NCI-H2107 (cell line): ENCODE measurements around the gene SNCG.
"Not testable (repeated sequence)": the region's sequence is repeated elsewhere in the genome, so short reads cannot be mapped to it uniquely, and the experiment has no call there.

Source experiments
- DNase-seq: peaks from one replicate; lab custom pipeline; 2025; lab: John Stamatoyannopoulos, UW

Gene SNCG

DNA sequence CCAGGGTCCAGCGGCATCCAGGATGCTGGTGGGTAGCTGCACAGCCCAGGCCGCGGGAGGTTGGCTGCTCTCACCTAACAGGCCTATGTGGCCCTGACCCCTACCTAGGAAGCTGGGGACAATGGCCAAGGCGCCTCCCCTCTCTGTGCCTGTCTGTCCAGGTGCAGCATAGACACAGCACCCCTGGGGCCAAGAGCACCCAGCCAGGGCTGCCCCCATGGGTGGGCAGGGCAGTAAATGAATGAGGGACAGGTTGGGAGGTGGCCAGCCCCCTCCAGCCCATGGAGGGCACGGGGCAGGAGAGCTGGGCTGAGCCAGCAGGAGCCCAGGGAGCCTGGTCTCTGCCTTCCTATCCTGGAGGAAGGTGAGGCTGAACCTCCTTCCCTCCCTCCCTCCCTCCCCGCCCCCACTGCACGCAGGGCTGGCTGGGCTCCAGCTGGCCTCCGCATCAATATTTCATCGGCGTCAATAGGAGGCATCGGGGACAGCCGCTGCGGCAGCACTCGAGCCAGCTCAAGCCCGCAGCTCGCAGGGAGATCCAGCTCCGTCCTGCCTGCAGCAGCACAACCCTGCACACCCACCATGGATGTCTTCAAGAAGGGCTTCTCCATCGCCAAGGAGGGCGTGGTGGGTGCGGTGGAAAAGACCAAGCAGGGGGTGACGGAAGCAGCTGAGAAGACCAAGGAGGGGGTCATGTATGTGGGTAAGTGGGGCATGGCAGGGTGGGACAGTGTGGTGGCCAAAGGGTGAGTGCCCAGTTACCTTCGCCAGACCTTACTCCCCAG is at the start of gene SNCG:
Gene SNCG (plus strand): TSS at position 484 of the 785 bp plus-strand sequence. CDS start 99 bp downstream, at position 583.
- DNase-seq, result no peak

DNA sequence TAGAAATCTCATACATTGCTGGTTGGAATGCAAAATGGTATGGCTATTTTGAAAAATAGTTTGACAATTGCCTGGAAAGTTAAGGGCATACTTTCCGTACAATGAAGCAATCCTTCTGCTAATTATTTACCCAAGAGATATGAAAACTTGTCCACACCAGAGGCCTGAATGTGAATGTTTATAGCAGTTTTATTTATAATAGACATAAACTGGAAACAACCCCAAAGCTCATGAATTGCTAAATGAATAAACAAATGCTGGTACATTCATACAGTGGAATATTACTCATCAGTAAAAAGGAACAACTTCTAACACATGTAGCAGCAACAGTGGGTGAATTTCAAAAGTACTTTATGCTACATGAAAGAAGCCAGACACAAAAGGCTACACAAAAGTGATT is 43.7 kb upstream of the SNCG start:
- DNase-seq, result no peak

DNA sequence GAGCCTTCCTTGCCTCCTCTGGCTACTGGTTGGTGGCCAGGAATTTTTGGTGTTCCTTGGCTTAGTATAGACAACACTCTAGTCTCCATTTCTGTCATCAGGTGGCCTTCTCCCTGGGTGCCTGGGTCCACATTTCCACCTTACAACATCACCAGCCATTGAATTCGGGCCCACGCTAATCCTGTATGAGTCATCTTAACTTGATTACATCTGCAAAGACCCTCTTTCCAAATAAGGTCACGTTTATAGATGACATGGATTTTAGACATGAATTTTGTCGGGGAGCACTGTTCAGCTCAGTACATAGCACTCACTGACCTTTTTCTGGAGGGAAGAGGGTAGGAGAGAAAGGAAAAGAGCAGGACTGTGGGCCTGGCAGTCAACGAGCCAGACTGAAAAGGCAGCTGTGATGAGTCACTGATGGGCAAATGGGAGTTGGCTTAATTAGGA is 40.4 kb upstream of the SNCG start:
- DNase-seq, result no peak

DNA sequence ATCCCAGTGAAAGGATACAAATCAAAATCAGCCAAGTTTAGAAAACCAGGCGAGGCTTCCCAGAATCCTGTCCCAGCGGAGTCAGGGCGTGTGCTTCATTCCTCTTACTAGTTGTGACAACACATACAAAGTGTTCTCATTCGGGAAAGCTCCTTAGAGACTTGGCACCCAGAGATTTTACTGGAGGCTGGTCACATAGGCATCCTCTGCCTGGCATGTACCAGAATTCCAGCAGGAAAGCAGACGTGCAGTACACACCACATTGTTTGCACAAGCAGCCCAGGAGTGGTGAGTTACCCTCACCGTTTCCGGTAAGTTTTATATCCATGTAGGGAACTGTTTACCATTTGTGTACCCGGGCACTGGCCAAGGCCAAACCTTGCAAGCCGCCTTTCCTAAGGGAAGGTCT is 35.8 kb upstream of the SNCG start:
- no peak for DNase-seq

DNA sequence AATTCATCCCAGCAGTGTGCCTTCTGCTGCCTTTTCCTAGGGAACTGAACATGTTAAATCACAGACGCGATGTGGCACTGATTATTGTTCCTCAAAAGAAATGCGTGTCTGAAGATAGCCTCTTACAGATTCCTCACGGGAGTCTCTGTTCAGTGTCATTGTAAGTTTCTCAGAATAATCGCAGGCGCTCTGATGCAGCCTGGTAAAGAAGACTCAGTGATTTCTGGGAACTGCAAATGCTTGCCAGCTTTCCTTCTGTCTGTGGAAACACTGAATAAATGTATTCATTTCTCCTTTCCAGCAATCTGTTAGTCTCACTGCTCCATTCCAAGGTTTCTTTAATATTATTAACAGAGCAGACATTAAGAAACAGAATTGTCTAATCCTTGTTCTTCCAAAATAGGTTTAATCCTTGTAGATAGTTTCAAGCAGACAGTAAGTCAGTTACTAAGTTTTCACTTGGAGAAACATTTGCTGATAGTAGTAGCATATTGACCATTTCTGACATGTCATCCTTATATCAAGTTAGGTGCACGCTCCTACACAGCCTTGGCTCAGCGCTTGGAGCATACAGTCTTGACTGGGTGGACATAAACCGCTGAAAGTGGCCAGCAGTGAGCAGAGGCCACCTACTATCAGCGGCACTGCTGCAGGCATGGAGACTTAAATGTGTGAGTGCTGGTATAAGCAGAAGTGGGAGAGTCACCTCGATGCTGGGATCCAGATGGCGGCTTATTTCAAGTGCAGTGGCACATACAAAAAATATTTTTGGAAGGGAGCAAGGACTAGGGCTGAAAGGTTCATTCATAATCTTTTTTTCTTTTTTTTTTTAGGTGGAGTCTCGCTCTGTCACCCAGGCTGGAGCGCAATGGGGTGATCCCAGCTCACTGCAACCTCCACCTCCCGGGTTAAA is 28.7 kb upstream of the SNCG start:
- no peak for DNase-seq

DNA sequence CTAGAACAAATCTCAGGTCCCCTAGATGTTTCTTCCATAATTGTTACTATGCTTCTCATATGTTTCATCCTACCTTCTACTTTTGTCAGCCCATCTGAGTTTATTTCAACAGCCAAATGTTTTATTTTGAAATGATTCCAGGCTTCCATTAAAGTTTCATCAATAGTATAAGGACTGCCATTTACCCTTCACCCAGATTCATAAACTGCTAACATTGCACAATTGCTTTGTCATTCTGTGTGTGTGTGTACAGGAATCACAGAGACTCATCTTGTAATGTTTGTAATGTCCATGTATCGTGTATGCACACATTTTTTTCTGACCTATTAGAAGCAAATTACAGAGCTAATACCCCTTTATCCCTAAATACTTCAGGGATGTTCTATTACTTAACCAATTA is 26.5 kb upstream of the SNCG start:
- DNase-seq, result no peak

DNA sequence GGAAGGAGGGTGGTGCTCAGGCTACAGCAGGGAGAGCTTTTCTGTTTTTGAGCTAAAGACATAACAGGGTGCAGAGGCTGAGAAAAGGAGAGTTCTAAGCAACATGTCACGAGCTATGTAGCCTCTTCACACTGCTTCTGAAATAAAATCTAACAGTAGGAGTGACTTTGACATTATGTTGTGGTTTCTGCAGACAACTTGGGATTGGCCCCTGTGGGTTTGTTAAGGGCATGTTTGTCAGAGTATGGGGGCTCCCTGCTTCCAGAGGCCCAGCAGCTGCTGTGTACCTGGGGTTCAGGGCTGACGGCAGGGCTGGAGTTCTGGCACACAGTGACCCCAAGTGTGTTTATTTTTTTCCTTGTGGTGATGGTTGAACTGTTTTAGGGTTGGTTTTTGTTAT is 25.7 kb upstream of the SNCG start:
- DNase-seq, result no peak

DNA sequence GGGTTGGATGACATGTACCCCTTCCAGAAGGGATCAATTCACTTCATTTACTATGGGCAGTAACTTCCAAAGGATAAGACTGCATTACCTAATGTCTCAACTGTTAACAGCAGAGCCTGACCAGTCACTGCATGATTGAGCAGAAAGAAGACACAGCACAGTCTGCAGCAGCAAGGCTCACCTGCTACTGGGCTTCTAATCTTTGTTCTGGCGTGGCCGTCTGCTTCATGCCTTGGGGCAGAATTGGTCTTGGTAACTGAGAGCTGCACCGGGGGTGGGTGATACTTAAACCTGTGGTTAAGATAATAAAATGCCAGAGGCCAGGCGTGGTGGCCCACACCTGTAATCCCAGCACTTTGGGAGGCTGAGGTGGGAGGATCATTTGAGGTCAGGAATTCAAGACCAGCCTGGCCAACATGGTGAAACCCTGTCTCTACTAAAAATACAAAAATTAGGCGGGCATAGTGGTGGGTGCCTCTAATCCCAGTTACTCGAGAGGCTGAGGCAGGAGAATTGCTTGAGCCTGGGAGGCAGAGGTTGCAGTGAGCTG is 24.2 kb upstream of the SNCG start:
- not testable (repeated sequence) for DNase-seq

DNA sequence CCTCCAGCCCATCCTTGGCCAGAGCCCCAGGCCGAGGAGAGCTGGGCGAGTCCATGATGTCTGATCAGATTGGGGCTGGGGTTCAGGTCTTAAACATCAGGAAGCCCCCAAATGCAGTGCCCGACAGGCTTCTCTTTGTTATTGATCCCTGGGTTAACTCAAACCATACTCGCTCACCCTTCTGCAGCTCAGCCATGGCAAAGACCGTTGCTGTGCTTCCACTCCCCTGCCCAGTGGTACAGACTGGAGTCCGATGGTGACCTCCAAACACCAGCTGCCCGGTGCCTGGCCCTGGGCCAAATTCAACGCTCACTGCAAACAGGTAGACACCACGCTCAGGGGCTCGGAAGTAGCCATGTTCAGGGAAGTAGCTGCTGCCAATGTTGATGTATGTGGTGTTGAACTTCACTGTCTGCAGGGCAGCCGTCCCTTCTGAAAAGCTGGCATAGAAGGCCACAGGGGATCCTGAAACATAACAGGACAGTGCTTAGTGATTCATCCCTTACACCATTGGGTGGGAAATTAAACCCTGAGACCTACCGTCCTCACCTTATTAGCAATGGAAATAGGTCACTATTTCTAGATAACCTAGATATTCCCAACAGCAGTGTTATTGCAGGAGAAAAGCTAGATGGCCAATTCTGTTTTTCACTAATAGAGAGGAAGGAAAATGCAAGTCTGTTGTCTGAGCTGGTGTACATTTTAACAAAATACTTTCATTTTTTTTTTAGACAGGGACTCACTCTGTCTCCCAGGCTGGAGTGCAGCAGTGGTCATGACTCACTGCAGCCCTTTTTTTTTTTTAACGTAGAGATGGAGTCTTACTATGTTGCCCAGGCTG is 21.5 kb upstream of the SNCG start:
- DNase-seq, result no peak

DNA sequence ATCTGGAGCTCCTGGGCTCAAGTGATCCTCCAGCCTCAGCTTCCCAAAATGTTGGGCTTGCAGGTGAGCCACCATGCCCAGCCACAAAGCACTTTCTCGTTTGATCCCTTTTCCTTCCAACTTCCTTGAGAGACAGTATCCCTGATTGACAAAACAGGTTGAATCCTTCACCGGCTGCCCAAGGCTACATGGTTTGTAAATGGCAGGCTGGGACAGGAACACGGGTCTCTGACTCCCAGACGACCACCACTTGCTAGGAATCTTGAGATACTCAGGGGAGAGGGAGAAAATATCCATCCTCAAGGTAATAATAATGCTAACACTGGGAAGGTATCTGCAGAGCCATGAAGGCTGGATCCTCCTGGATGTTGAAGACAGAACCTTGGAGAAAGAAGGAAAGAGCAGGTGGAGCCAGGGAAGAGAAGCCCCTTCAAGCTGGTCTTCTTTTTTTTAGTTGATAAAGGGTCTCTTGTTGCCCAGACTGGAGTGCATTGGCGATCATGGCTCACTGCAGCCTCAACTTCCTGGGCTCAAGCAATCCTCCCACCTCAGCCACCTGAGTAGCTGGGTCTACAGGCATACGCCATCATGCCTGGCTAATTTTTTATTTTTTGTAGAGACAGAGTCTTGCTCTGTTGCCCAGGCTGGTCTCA is 20.8 kb upstream of the SNCG start:
- DNase-seq, result no peak

DNA sequence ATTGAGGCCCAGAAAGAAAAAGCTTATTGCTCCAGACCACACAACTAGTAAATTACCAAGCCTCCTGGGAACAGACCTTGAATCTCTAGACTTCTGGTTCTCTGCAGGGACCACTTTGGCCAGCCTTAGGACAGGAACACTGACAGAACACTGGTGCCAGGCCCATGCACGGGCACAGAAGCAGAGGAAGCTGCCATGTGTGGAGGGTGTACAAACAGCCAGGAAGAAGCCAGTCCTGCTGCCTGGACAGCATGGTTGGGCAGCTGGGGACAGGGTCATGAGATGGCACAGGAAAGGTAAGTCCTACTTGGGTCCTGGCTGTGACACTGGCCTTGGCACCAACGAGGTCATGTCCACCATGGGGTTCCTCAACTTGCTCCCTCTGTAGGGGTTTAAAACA is 20.1 kb upstream of the SNCG start:
- no peak for DNase-seq

DNA sequence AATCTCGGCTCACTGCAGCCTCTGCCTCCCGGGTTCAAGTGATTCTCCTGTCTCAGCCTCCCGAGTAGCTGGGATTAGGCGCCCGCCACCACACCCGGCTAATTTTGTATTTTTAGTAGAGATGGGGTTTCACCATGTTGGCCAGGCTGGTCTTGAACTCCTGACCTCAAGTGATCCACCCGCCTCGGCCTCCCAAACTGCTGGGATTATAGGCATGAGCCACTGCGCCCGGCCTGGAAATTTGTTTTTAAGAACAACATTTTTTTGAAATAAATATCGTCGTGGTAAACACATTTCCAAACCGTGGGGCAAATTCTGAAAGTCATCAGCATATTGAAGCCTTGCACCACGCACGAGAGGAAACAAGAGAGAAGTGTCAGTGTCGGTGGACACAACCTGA is 18.3 kb upstream of the SNCG start:
- DNase-seq, result not testable (repeated sequence)

DNA sequence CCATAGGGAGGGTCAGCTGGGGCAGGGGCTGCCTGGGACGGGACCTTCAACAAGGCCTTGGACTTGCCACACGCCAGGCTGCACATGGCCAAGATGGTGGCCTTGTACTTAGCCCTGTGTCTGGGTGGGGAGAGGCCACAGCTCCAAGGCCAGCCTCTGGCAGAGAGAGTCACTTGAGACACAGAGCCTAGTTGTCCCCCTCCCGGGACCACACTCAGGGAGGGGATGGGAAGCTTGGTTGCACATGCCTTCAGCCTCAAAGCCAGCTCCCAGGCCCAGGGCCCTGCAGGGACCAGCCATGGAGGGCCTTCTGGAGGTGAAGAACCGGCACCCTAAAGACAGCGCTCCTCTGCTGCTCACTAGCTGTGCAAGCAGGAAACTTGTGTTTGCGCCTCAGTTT is 17.7 kb upstream of the SNCG start:
- DNase-seq, result no peak

DNA sequence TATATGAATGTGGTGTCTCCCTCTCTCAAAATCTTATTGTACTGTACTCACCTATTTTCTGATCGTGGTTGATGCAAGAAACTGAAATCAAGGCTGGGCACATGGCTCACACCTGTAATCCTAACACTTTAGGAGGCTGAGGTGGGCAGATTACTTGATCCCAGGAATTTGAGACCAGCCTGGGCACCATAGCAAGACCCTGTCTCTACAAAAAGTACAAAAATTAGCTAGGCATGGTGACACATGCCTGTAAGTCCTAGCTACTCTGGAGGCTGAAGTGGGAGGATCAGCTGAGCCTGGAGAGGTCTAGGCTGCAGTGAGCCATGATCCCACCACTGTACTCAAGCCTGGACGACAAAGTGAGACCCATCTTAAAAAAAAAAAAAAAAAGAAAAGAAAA is 17.0 kb upstream of the SNCG start:
- DNase-seq, result no peak

DNA sequence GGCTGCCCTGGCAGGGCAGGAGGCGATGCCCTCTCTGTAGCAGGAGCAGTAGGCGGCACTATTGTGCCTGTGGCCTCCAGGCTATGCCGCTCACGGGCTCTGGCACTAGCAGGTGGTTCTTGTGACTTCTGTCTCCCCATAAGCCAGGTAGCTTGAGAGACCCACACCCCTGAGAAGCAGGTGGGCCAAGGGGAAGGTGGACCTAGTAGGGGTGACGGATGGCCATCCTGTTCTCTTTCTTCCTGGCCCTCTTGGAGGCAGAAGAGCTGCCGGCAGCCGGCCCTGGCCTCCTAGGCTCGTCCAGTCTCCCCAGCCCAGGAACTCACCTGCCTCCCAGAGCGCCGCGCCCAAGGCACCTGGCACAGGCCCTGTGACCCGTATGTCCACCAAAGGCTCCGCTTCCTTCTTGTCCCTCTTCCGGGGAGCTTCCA is 16.4 kb upstream of the SNCG start:
- DNase-seq, result no peak

DNA sequence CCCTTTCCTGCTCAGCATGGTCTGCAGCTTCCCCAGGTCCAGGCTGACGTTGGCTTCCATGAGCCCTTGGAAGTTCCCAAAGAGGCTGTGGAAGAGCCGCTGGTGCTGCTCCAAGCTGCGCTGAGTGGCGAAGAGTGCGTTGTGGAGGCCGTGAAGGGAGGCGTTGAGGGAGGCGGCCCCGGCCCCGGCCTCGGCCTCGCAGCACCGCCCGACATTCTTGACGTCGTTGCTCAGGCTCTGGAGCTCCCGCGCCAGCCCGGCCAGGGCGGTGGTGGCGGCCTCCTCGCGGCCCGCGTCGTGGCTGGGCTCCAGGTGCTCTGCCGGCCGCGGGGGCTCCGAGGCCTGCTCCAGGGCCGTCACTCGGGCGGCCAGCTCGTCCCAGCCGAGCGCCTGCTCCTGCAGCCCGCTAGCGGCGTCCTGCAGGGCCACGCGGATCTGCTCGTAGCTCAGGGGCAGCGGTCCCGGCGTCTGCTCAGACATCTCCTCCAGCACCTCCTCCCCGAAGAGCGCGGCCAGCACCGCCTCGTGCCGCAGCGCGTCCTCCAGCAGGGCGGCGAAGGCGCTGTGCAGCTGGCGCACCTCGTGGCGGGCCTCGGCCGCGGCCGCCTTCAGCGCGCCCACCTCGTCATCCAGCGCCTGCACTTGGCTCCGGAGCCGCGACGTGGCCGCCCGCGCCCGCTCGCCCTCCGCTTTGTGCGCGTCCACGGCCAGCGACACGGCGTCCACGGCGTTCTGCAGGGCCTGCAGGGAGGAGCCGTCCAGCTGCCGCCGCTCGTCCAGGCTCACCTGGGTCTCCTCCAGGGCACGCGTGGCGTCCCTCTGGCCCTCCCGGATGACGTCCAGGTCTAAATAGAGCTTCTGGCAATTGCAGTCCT is 15.7 kb upstream of the SNCG start:
- no peak for DNase-seq

DNA sequence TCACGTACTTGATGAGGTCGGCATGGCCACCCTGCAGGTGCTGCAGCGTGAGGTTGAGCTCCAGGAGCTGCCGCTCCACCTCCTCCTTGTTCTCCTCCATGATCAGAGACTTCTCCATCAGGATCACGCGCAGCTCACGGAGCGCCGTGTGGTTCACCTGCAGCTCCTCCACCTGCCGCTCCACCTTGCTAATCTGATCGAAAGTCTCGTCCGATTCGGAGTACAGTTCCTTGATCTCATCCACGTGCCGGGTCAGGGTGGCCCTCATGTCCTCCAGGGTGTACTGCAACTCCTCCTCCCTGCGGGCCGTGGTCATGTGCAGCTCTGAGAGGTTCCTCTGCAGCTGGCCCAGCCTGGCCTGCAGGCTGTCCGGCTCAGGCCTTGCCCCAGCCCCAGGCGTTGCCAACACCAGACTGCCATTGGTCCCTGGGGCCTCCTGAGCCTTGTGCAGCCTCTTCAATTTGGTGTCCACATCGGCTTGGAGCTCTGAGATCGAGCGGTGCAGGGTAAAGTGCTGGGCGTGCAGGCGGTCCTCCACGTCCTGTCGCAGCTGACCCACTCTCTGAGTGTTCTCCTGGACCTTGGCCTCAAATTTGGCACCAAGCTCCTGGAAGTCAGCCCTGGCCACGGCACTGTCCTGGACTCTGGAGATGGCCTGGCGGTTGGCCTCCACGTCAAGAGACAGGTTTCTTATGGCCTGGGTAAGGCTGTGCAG is 14.9 kb upstream of the SNCG start:
- no peak for DNase-seq

DNA sequence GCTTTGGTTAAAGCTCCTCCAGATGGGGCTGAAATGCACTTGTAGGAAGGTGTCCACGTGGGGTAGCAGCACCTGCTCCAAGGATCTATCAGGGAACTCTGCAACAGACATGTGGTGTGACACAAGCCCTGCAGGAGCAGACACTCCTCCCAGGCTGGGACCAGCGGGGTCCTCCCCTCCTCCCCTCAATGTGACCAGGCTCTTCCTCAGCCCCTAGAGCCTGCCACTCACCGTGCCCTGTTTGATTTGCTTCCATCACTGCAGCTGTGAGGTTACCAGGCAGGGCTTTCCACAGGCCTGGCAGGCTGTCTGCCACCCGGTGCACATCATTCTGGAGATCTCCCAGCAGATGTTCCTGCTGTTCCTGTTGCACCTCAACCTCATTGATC is 14.4 kb upstream of the SNCG start:
- DNase-seq, result no peak

DNA sequence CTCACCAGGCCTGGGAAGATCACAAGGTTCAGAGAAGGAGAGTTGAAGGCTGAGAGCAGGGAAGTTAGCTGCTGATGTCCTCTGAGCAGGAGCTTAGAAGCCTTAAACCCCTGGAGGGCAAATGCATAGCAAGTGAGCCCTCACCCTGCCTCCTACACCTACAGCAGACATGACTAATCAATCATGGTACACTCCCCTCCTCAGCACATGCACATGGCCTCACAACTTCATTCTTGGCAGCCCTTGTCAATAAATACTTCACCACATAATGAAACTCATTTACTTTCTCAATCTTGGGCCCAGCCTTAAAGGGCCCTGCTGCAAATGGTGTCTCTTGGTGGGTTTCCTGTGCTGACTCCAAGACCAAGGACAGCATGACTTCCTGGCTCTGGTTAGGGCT is 13.9 kb upstream of the SNCG start:
- DNase-seq, result no peak

DNA sequence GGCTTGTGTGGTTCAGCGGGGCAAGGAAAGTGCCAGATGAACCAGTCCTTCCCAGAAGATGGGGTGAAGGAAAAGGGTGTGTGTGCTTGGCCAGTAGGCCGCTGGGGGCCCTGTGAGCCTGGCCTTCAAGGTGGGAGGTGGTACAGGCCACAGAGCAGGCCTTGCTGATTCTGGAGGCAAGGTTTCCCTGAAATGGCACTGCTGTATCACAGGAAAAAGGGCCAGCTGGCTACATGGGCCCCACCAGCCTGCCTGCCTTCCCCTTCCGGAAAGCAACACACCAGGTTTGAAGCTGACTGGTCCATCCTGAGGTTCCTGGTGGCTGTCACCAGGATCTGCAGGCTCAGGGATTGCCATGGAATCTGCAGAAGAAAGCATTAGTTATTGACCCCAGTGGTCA is 13.5 kb upstream of the SNCG start:
- DNase-seq, result no peak
